NOMO-1 treated with dmso at 0.1 percent for 144 hours (cell line): ENCODE data around the gene SNX17.
A peak's percentile ranks its signal among the peaks of the same experiment; 100 is the strongest.
"Not testable (repeated sequence)": the region's sequence is repeated elsewhere in the genome, so short reads cannot be mapped to it uniquely, and the experiment has no call there.

Experiments used
- DNase-seq: peaks from one replicate; lab custom pipeline; 2025; ENCODE audit not compliant: unreplicated experiment; lab: John Stamatoyannopoulos, UW

Gene SNX17

DNA sequence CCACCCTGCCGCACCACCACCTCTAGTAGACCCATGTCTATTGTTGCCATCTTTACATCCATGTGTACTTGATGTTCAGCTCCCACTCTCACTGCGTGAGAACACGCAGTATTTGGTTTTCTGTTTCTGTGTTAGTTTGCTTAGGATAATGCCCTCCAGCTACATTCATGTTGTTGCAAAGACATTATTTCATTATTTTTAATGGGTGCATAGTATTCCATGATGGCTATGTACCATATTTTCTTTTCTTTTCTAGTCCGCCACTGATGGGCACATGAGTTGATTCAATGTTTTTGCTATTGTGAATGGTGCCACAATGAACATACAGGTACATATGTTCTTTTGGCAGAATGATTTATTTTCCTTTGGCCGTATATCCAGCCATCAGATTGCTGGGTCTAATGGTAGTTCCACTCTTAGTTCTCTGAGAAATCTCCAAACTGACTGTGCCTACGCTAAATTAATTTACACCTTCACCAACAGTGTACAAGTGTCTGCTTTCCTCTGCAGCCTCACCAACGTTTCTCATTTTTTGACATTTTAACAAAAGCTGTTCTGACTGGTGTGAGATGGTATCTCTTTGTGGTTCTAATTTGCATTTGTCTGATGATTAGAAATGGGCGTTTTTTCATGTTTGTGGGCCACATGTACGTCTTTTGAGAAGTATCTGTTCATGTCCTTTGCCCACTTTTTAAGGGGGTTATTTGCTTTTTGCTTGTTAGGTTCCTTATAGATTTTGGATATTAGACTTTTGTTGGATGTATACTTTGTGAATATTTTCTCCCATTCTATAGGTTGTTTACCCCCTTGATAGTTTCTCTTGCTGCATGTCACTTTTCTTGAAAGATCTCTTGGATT, 20.6 kb downstream of the SNX17 start:
- no peak for DNase-seq

DNA sequence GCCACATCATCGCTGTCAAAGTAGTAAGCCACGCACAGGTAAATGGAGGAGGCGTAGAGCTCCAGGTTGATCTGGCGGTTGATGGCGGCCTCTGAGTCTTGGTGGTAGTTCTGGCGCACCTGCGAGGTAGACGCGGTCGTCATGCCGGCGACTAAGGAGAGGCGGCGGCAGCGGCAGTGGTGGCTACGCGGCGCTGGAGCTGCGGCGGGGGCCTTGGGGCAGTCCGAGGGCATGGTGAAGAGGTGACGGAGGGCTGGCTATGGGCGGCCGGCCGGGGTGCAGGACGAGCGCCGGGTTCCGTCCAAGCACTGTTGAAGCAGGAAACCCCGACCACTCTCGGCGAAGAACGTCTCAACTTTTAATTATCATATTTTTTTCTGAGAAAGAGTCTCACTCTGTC, 22.8 kb downstream of the SNX17 start:
- no peak for DNase-seq

DNA sequence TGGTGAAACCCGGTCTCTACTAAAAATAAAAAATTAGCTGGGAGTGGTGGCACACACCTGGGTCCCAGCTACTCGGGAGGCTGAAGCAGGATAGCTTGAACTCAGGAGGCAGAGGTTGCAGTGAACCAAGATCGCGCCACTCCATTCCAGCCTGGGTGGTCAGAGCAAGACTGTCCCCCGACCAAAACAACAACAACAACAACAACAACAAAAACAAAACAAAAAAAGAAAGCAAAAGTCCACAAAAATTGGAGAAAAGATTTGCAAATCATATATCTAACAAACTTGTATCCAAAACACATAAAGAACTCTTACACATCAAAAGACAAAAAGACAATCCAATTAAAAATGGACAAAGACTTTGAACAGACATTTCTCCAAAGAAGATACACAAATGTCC, 28.5 kb downstream of the SNX17 start:
- DNase-seq, result no peak

DNA sequence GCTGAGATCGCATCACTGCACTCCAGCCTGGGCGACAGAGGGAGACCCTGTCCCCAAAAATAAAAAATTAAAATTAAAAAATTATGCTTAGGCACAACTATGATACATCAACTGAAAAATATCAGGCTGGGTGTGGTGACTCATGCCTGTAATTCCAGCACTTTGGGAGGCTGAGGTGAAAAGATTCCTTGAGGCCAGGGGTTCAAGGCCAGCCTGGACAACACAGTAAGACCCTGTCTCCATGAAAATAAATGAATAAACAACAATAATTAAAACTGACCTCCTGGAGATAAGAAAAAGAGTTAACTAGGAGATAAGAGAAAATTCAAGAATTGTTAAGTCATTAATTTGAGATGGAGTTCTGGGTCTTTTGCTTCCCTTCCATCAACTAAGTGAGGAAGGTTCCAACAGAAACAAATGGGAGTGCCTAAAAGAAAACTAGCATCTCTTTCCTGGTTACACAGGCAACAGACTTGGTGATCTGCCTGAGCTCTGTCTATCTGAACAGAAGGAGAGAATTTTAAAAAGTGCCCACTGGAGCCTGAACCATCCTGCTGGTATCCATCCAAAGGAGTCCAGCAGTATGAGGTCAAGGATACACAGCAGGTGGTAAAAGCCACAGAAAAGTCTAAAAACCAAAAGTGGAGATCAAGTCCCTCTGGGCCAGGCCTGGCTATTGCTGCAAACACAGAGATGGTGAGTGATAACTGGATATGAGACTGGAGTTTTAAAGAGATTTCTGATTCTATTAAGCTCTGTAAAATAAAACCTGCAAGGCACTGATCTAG, 30.1 kb downstream of the SNX17 start:
- no peak for DNase-seq

DNA sequence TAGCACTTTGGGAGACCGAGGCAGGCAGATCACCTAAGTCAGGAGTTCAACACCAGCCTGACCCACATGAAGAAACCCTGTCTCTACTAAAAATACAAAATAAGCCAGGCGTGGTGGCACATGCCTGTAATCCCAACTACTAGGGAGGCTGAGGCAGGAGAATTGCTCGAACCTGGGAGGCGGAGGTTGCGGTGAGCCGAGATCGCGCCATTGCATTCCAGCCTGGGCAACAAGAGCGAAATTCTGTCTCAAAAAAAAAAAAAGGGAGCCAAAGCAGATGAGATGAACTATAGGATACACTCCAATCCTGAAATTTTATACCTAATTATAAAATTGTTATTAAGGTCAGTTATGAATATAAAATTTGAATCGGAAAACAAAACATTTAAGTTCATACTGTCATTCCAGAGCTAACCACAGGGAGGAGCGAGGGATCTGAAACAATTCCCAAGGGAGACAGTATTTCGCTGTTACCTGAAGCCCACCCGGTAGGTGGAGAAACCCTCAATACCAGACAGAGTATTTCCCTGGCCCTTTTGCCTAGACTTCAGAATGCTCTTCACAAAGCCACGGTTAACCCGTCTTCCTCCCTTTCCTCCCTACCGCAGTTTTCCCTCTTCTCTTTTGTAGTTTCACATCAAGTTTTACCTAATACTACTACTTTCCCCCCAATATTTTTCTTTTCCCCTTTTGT, 37.5 kb downstream of the SNX17 start:
- no peak for DNase-seq

DNA sequence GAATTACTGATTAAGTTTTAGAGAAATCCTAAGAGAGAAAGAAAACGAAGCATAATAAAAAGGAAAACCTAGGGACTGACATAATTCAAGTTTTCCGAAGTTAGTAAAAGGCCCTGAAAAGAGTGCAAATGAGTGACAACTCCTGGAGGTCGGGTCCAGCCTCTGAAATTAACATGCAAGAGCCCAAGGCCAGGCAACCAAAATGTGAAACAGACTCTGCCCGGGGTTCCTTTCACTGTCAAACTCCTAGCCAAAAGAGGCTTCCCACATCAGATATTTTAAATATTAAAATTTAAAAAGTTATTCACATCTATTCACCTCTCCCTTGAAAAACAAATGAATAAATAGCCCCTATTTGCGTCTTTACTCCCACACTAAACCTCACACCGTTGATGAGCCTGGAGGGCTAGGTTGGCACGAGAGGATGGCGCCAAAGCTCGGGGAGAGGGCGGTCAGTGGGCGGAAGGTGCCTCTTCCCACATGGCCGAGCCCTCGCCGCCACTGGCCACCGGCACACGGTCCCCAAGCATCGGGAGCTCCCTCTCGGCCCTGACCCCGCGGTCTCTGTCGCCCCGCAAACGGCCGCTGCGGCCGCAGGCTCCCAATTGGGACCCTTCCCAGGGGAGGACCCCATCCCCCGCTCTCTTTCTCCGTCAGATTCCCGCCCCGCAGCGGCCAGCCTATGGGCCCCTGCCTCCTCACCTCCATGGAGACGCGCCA, 38.3 kb downstream of the SNX17 start:
- DNase-seq, result no peak

DNA sequence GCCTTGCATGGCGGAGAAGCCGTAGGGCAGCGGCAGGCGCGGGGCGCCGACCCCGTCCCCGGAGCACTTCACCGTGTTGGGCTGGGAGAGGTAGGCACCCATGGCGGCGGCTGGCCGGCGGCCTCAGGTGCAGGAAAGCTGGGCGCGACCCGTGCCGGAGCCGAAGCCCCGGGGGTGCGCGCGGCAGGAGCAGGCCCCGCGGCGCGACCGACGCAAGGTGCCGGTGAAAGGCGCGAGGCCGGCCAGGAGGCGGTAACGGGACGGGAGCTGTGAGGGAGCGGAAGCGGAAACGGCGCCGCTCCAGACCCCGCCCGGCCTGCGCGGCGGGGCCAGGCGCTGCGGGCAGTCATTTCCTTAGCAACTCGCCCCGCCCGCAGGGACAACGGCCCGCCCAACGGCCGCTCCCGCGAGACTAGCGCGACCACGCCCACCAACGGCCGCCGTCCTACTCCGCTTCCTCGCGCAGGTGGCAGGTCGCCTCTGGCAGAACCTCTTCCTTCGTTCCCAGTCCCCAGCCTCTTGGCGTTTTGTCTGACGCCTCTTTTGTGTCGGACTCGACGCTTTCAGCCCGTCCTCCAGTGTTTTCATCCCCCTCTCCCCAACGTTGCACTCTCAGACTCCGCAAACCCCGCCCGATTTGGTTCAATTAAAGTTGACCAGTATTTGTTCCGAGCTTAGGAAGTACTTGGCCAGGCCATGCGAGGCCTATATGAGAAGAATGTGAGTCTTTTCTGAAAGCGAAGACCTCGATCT, 39.1 kb downstream of the SNX17 start, which contains the start of gene PPM1G:
TSS of gene PPM1G (minus strand) at position 271 of the 753 bp plus-strand sequence. CDS start at position 102, 169 bp downstream.
- peak; percentile 94 for DNase-seq

DNA sequence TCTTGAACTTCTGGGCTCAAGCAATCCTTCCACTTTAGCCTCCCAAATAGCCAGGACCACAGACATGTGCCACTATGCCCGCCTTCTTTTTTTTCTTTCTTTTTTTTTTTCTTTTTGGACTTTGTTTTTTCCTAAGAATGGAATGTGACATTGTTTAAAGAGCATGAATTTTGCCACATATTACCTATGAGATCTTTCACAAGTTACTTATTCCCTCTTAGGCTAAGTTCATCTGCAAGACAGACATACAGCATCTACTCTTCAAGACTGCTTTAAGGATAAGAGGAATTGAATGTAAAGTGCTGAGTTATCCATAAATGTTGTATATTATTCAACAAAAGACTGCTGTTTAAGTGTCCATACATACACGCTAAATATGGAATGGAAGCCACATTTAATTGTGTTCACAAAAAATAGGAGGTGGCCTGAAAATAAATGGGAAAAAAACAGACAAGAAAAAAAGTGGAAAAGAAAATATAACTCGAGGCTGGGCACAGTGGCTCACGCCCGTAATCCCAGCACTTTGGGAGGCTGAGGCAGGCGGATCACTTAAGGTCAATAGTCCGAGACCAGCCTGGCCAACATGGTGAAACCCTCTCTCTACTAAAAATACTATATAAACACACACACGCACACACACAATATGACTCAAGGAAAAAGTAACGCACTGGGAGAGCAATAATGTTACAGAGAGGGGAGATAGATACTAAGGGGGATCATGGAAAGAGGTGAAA, 42.2 kb downstream of the SNX17 start:
- no peak for DNase-seq

DNA sequence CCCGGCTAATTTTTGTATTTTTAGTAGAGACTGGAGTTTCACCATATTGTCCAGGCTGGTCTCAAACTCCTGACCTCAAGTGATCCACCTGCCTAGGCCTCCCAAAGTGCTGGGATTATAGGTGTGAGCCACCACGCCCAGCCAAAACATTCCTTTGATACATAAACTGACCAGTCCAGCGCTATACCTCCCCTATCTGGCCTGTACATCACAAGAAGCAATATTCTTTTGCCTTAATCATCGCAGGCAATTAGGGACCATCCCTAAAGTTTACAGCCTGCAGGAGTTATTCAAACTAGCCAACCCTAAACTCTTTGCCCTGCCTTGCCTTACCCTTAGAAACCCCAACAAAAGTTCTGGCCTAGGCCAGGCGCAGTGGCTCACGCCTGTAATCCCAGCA, 45.7 kb downstream of the SNX17 start:
- no peak for DNase-seq

DNA sequence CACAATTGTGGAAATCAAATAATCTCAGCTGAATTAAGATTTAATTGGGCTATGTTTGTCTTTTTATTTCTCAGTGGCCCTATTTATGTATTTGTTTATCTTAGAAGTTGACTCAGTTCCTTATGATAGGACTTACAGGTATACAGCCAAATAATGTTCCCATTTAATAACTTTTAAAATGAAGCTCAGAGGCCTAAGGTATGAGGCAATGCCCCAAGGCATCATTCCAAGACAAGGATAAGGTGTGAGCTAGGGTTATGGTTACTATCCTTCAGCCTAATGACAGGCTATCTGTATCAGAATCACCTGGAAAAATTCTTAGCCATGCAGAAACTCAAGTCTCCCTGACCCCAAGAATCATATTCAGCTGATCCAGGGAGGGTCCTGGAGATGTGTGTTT, 50.6 kb downstream of the SNX17 start:
- no peak for DNase-seq

DNA sequence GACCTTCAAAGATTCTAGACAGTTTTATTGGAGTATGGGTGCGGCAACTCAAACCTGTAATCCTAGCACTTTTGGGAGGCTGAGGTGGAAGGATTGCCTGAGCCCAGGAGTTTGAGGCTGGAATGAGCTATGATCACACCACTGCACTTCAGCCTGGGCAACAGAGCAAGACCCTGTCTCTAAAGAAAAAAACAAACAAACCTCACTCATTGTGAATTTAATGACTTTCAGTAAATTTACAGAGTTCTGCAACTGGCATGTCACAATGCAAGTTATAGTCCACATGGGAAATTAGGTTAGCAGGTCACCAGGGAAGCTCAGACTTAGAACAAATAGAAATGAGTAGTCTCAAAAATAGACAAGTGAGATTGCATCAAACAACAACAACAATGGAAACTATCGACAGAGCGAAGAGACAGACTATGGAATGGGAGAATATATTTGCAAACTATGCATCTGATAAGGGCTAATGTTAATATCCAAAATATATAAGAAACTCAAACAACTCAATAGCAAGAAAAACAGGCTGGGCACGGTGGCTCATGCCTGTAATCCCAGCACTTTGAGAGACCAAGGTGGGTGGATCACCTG, 51.3 kb downstream of the SNX17 start:
- DNase-seq, result no peak

DNA sequence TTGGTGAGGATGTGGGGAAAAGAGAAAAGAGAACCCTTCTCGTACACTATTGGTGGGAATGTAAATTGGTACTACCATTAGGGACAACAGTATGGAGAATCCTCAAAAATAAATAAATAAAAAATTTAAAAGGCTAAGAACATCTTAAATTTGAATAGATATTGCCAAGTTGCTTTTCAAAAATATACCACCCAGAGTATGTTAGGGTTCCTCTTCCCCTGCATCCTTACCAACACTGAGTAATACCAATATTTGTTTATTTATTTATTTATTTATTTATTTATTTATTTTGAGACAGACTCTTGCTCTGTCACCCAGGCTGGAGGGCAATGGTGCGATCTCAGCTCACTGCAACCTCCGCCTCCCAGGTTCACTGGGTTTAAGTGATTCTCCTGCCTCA, 52.5 kb downstream of the SNX17 start:
- DNase-seq, result no peak

DNA sequence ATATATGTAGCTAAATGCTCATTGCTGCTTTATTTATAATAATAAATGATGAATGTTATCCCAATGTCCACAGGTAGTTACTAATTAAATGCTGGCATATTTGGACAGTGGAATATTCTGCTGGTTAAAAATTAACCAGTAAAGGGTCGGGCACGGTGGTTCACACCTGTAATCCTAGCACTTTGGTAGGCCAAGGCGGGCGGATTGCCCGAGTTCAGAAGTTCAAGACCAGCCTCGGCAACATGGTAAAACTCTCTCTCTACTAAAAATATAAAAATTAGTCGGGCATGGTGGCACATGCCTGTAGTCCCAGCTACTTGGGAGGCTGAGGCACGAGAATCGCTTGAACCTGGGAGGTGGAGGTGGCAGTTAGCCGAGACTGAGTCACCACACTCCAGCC, 54.6 kb downstream of the SNX17 start:
- DNase-seq, result not testable (repeated sequence)
